IMR-90 (cell line): ENCODE data around the gene ABCA4.

ENCODE experiments used
- CTCF ChIP-seq: conservative IDR thresholded peaks from 2 replicates; pipeline ENCODE4 v1.5.1; 2012; ENCODE audit warnings: mild to moderate bottlenecking, low read depth, low read length, improper control_type of control experiment
- POLR2A ChIP-seq: IDR thresholded peaks from 2 replicates; pipeline ENCODE4 v1.6.1; 2012; ENCODE audit warnings: mild to moderate bottlenecking, low read depth, low read length

- TF ChIP-seq POLR2A (no peak), CTCF (no peak)
These were observed 107.5 kb downstream of the ABCA4 start for GRCh38 chr1:94013367-94013878.
